ENCODE measurements around the gene TM2D1.

Gene TM2D1

GRCh38 chr1:61753998-61754508 lies 29.1 kb upstream of the TM2D1 start:
- H3K36me3 ChIP-seq = no peaks in the 10 kb centered on the region
- no peak for DNase-seq
- no peak for TF ChIP-seq CTCF (IDR thresholded peaks at IDR 0.05)
- H3K27me3 ChIP-seq = no peaks in the 10 kb centered on the region
- peaks cover 0 to 10% (median 3%) of the 10 kb centered on the region in 4 donors for H3K4me1 ChIP-seq
- no peak overlapping the region for H3K4me3 ChIP-seq
- H3K27ac ChIP-seq = no peak overlapping the region
- intact Hi-C loops (cut with DNase I; ENCODE audit: low total_unique reads) = no loop called here
- H3K9me3 ChIP-seq = no peaks in the 10 kb centered on the region

GRCh38 chr1:61752921-61753389 lies 28.0 kb upstream of the TM2D1 start:
- Histone ChIP-seq H3K4me3 (no peak overlapping the region), H3K36me3 (no peaks in the 10 kb centered on the region), H3K27me3 (no peaks in the 10 kb centered on the region), H3K4me1 (no peaks in the 10 kb centered on the region), H3K27ac (no peak overlapping the region), H3K9me3 (no peaks in the 10 kb centered on the region)
- TF ChIP-seq CTCF (IDR thresholded peaks at IDR 0.05) = no peak
- intact Hi-C loops (cut with DNase I; ENCODE audit: low total_unique reads) = no loop called here
- DNase-seq = no peak

GRCh38 chr1:61749574-61749973 lies 24.6 kb upstream of the TM2D1 start:
- no peak overlapping the region for H3K27ac ChIP-seq
- H3K36me3 ChIP-seq = no peaks in the 10 kb centered on the region
- no peaks in the 10 kb centered on the region for H3K27me3 ChIP-seq
- no peak for TF ChIP-seq CTCF (IDR thresholded peaks at IDR 0.05)
- H3K4me1 ChIP-seq = peaks cover 0 to 19% (median 8%) of the 10 kb centered on the region in 4 donors
- H3K4me3 ChIP-seq = no peak overlapping the region
- intact Hi-C loops (cut with DNase I; ENCODE audit: low total_unique reads) = loop anchor here (10.0 kb wide), 1 partner anchor 105 kb away; no protein-coding TSS in a partner anchor
- no peak for DNase-seq
- H3K9me3 ChIP-seq = no peaks in the 10 kb centered on the region

- Histone ChIP-seq H3K4me3 (no peak overlapping the region), H3K36me3 (no peaks in the 10 kb centered on the region), H3K27me3 (no peaks in the 10 kb centered on the region), H3K4me1 (peaks cover 0 to 27% (median 10%) of the 10 kb centered on the region in 4 donors), H3K9me3 (no peaks in the 10 kb centered on the region), H3K27ac (no peak overlapping the region)
- TF ChIP-seq CTCF (IDR thresholded peaks at IDR 0.05) = no peak
- no peak for DNase-seq
- intact Hi-C loops (cut with DNase I; ENCODE audit: low total_unique reads) = loop anchor here (10.0 kb wide), 1 partner anchor 106 kb away; no protein-coding TSS in a partner anchor
Observed at GRCh38 chr1:61748566-61748965, 23.6 kb upstream of the TM2D1 start.

- TF ChIP-seq CTCF (IDR thresholded peaks at IDR 0.05) = no peak
- H3K36me3 ChIP-seq = no peaks in the 10 kb centered on the region
- DNase-seq = no peak
- H3K4me1 ChIP-seq = peaks cover 0 to 29% (median 10%) of the 10 kb centered on the region in 4 donors
- H3K4me3 ChIP-seq = no peak overlapping the region
- intact Hi-C loops (cut with DNase I; ENCODE audit: low total_unique reads) = loop anchor here (10.0 kb wide), 1 partner anchor 108 kb away; no protein-coding TSS in a partner anchor
- peak overlapping the region; percentile 47 to 63 for H3K27ac ChIP-seq
- H3K9me3 ChIP-seq = no peaks in the 10 kb centered on the region
- H3K27me3 ChIP-seq = no peaks in the 10 kb centered on the region
Observed at GRCh38 chr1:61746813-61747212, 21.9 kb upstream of the TM2D1 start.
